Keratinocyte (primary cell): ENCODE data around the gene ARHGAP5. TPM values are rescaled to one million over a fixed set of nuclear protein-coding genes. Genes with fewer than 3 reads are reported as not detected.

Experiments
- DNase-seq: peaks from one replicate; pipeline ENCODE4 v3.0.0-alpha.2; 2011; ENCODE audit warnings: low read depth, missing footprints, low spot score
- FAIRE-seq: peaks from 2 replicates; lab custom pipeline; 2011; peaks lifted over from hg19 to GRCh38; lab: Jason Lieb, UNC
- H2AFZ ChIP-seq: 2 replicates; pipeline ENCODE4 v1.6.0; 2012; ENCODE audit warnings: low read length, control low read depth, inconsistent platforms; ENCODE audit not compliant: control insufficient read depth
- H3K27ac ChIP-seq: 2 replicates; pipeline ENCODE4 v1.5.1; 2011; ENCODE audit warnings: low read length; ENCODE audit not compliant: control insufficient read depth, insufficient read depth
- H3K27me3 ChIP-seq: 3 replicates; pipeline ENCODE4 v1.6.0; 2011; ENCODE audit warnings: low read length; ENCODE audit not compliant: control insufficient read depth, insufficient read depth; ENCODE audit errors: extremely low read depth
- H3K36me3 ChIP-seq, 2 experiments: 2 replicates in 1 of 2; 3 replicates in 1 of 2; pipeline ENCODE4 v1.5.1; 2011; ENCODE audit warnings: low read length in 2 of 2, mild to moderate bottlenecking in 1 of 2; ENCODE audit not compliant: control insufficient read depth in 2 of 2, insufficient read depth in 2 of 2; ENCODE audit errors: extremely low read depth in 1 of 2
- H3K4me1 ChIP-seq: 3 replicates; pipeline ENCODE4 v1.5.1; 2011; ENCODE audit warnings: low read length; ENCODE audit not compliant: control insufficient read depth, insufficient read depth; ENCODE audit errors: extremely low read depth
- H3K4me2 ChIP-seq: 3 replicates; pipeline ENCODE4 v1.6.0; 2011; ENCODE audit warnings: low read depth, low read length; ENCODE audit not compliant: control insufficient read depth, insufficient read depth; ENCODE audit errors: extremely low read depth
- H3K4me3 ChIP-seq, 3 experiments: fragments of 200-600 bp in 1 of 3; sonication (generic) in 1 of 3; 2 replicates in 2 of 3; 3 replicates in 1 of 3; pipeline ENCODE4 v1.5.1; 2011 to 2016; ENCODE audit warnings: low read length in 3 of 3, mild to moderate bottlenecking in 3 of 3, control low read depth in 2 of 3, inconsistent platforms in 1 of 3, low read depth in 1 of 3, mixed read lengths in 1 of 3, mixed run types in 1 of 3, moderate library complexity in 1 of 3; ENCODE audit not compliant: control insufficient read depth in 2 of 3, insufficient read depth in 2 of 3; ENCODE audit errors: extremely low read depth in 1 of 3
- H3K79me2 ChIP-seq: 2 replicates; pipeline ENCODE4 v1.6.0; 2012; ENCODE audit warnings: low read length; ENCODE audit not compliant: control insufficient read depth, insufficient read depth
- H3K9ac ChIP-seq: 3 replicates; pipeline ENCODE4 v1.6.0; 2011; ENCODE audit warnings: low read length; ENCODE audit not compliant: control insufficient read depth, insufficient read depth; ENCODE audit errors: extremely low read depth
- H3K9me1 ChIP-seq: 3 replicates; pipeline ENCODE4 v1.6.0; 2011; ENCODE audit warnings: low read length; ENCODE audit not compliant: control insufficient read depth, insufficient read depth; ENCODE audit errors: extremely low read depth
- H3K9me3 ChIP-seq: 2 replicates; pipeline ENCODE4 v1.5.1; 2012; ENCODE audit warnings: low read depth, low read length; ENCODE audit not compliant: control insufficient read depth
- H4K20me1 ChIP-seq: 3 replicates; pipeline ENCODE4 v1.6.0; 2011; ENCODE audit warnings: low read length; ENCODE audit not compliant: control insufficient read depth, insufficient read depth; ENCODE audit errors: extremely low read depth
- CTCF ChIP-seq, 3 experiments: IDR thresholded peaks in 1 of 3; conservative IDR thresholded peaks in 1 of 3; optimal IDR thresholded peaks in 1 of 3; 2 replicates in 2 of 3; 3 replicates in 1 of 3; pipeline versions ENCODE3 to v1.5.1; 2011; ENCODE audit warnings: low read length in 3 of 3, mild to moderate bottlenecking in 3 of 3, moderate library complexity in 2 of 3, control low read depth in 1 of 3, inconsistent platforms in 1 of 3; ENCODE audit not compliant: insufficient read depth in 2 of 3; ENCODE audit errors: extremely low read depth in 1 of 3
- EZH2 ChIP-seq: IDR thresholded peaks from one replicate; pipeline ENCODE4 v1.6.1; 2012; ENCODE audit warnings: inconsistent platforms, mild to moderate bottlenecking, low read length, moderate library complexity
- dilution Hi-C: fragments of 300-500 bp; cut with MboI; formaldehyde crosslinking; loops from one replicate; pipeline ENCODE4 v1.7.0; 2020; ENCODE audit warnings: low sequenced_read_pairs; ENCODE audit not compliant: extremely low pct_ligation_motif_present
- polyA plus RNA-seq, 5 experiments: library from polyadenylated mRNA; depleted of rRNA in 3 of 5; stranded (reverse) in 3 of 5; stranded (forward) in 1 of 5; unstranded in 1 of 5; fragments of >200 nt; gene quantifications; 1 replicate in 1 of 5; 2 replicates in 3 of 5; 3 replicates in 1 of 5; pipeline versions ENCODE4 v1.2.1 to v1.2.3, GENCODE V29; 2011 to 2012; ENCODE audit warnings: missing spikeins in 2 of 5, low read depth in 1 of 5, low replicate concordance in 1 of 5

The ARHGAP5 gene
- polyA plus RNA-seq, 1 donor (not counting 4 experiments of a cell fraction or from before 2014, with no cell fraction given): 43.1 TPM

GRCh38 chr14:32080001-32080510 lies 3.0 kb downstream of the ARHGAP5 start:
- dilution Hi-C loops: no loop called here
- Histone ChIP-seq H3K36me3 (peaks cover 0 to 3% of the 10 kb centered on the region in 2 experiments), H4K20me1 (peaks cover 3% of the 10 kb centered on the region), H3K27me3 (no peaks in the 10 kb centered on the region), H3K27ac (peak overlapping the region; percentile 87), H3K4me3 (peak overlapping the region in 2 of 3 experiments; percentile 73 to 85), H2AFZ (no peak overlapping the region), H3K9me1 (no peaks in the 10 kb centered on the region), H3K4me2 (peak overlapping the region; percentile 77), H3K9me3 (no peaks in the 10 kb centered on the region), H3K4me1 (peaks cover 3% of the 10 kb centered on the region), H3K9ac (no peak overlapping the region), H3K79me2 (peaks cover 79% of the 10 kb centered on the region)
- TF ChIP-seq EZH2: no peak
- TF ChIP-seq CTCF (optimal IDR thresholded peaks at IDR 0.05 in 1 of 3, IDR thresholded peaks at IDR 0.05 in 1 of 3, conservative IDR thresholded peaks at IDR 0.05 in 1 of 3; ENCODE audit: extremely low read depth in 1 of 3, insufficient read depth in 2 of 3, low read length in 3 of 3): no peak
- DNase-seq: no peak
- no peak for FAIRE-seq

- no peaks in the 10 kb centered on the region for H3K9me3 ChIP-seq
- H3K27ac ChIP-seq: no peak overlapping the region
- TF ChIP-seq EZH2 (no peak), CTCF (optimal IDR thresholded peaks at IDR 0.05 in 1 of 3, IDR thresholded peaks at IDR 0.05 in 1 of 3, conservative IDR thresholded peaks at IDR 0.05 in 1 of 3; ENCODE audit: extremely low read depth in 1 of 3, insufficient read depth in 2 of 3, low read length in 3 of 3) (no peak)
- no peaks in the 10 kb centered on the region for H3K27me3 ChIP-seq
- dilution Hi-C loops: no loop called here
- FAIRE-seq (no peak), DNase-seq (no peak)
- H3K9ac ChIP-seq: no peak overlapping the region
- no peak overlapping the region for H3K4me2 ChIP-seq
- peaks cover 96% of the 10 kb centered on the region for H3K79me2 ChIP-seq
- H4K20me1 ChIP-seq: peaks cover 6% of the 10 kb centered on the region
- no peak overlapping the region for H2AFZ ChIP-seq
- peaks cover 18% of the 10 kb centered on the region for H3K4me1 ChIP-seq
- H3K4me3 ChIP-seq: no peak overlapping the region
- H3K36me3 ChIP-seq: peaks cover 0 to 3% of the 10 kb centered on the region in 2 experiments
- no peaks in the 10 kb centered on the region for H3K9me1 ChIP-seq
These were observed 4.8 kb downstream of the ARHGAP5 start for GRCh38 chr14:32081901-32082300.
